ENCODE data around the gene RGS3.

Gene RGS3

DNA sequence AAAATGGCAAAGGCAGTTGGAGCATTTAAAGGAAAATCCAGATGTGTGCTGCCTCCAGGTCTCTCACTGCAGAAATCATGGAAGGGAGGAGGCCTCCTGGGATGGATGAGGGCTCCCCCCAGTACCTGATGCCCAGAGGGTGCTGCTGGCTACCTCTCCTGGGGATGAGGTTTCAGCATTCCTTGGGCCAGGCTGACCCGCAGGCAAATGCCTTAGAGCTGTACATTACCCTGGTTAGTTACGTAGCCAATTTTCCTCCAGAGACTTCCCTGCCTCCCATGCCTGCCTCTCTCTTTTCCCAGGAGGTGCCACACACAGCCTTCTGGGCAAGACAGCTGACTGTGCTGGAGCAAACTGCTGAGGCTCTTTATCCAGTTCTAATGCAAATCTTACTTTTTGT, 65.3 kb downstream of the RGS3 start:
- no peak for TF ChIP-seq CTCF (IDR thresholded peaks at IDR 0.05; ENCODE audit: low read depth, low read length, missing control alignments)
- Histone ChIP-seq H3K4me3 (ENCODE audit: low read depth, low read length) (no peak overlapping the region), H3K27ac (no peak overlapping the region), H3K36me3 (replicated peaks) (no peaks in the 10 kb centered on the region), H3K27me3 (replicated peaks) (no peaks in the 10 kb centered on the region)
- no peak for DNase-seq
- in situ Hi-C loops (cut with HindIII; ENCODE audit: low pct_ligation_motif_present, low sequenced_read_pairs): no loop called here

GRCh38 chr9:113529336-113530009, 65.9 kb downstream of the RGS3 start:
- no peak for TF ChIP-seq CTCF (IDR thresholded peaks at IDR 0.05; ENCODE audit: low read depth, low read length, missing control alignments)
- Histone ChIP-seq H3K4me3 (ENCODE audit: low read depth, low read length) (no peak overlapping the region), H3K27me3 (replicated peaks) (no peaks in the 10 kb centered on the region), H3K36me3 (replicated peaks) (no peaks in the 10 kb centered on the region), H3K27ac (no peak overlapping the region)
- DNase-seq: no peak
- in situ Hi-C loops (cut with HindIII; ENCODE audit: low pct_ligation_motif_present, low sequenced_read_pairs): no loop called here

- TF ChIP-seq CTCF (IDR thresholded peaks at IDR 0.05; ENCODE audit: low read depth, low read length, missing control alignments): no peak
- H3K27me3 ChIP-seq (replicated peaks): no peaks in the 10 kb centered on the region
- H3K27ac ChIP-seq: no peak overlapping the region
- no peak overlapping the region for H3K4me3 ChIP-seq (ENCODE audit: low read depth, low read length)
- in situ Hi-C loops (cut with HindIII; ENCODE audit: low pct_ligation_motif_present, low sequenced_read_pairs): no loop called here
- no peak for DNase-seq
- H3K36me3 ChIP-seq (replicated peaks): no peaks in the 10 kb centered on the region
Observed at GRCh38 chr9:113530022-113530635, 66.6 kb downstream of the RGS3 start.

DNA sequence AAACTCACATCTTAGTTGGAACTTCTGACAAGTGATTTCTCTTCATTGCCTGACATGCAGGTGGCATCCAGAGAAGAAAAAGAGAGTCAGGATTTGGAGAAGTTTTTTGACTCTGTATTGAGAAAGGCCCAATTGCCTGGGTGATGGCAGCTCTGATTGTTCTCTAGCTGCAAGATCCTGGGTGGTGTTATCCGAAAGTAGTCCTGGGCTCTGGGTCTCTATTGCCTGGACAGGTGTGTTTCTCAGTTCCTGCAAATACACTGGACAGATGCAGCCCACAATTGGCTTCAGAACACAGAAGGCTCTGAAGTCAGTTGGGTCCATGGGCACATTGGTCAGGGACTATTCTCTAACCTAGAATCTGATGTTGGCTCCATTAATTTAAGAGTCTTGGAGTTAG, 67.4 kb downstream of the RGS3 start:
- Histone ChIP-seq H3K4me3 (ENCODE audit: low read depth, low read length) (no peak overlapping the region), H3K36me3 (replicated peaks) (no peaks in the 10 kb centered on the region), H3K27me3 (replicated peaks) (no peaks in the 10 kb centered on the region), H3K27ac (no peak overlapping the region)
- no peak for TF ChIP-seq CTCF (IDR thresholded peaks at IDR 0.05; ENCODE audit: low read depth, low read length, missing control alignments)
- in situ Hi-C loops (cut with HindIII; ENCODE audit: low pct_ligation_motif_present, low sequenced_read_pairs): no loop called here
- no peak for DNase-seq

DNA sequence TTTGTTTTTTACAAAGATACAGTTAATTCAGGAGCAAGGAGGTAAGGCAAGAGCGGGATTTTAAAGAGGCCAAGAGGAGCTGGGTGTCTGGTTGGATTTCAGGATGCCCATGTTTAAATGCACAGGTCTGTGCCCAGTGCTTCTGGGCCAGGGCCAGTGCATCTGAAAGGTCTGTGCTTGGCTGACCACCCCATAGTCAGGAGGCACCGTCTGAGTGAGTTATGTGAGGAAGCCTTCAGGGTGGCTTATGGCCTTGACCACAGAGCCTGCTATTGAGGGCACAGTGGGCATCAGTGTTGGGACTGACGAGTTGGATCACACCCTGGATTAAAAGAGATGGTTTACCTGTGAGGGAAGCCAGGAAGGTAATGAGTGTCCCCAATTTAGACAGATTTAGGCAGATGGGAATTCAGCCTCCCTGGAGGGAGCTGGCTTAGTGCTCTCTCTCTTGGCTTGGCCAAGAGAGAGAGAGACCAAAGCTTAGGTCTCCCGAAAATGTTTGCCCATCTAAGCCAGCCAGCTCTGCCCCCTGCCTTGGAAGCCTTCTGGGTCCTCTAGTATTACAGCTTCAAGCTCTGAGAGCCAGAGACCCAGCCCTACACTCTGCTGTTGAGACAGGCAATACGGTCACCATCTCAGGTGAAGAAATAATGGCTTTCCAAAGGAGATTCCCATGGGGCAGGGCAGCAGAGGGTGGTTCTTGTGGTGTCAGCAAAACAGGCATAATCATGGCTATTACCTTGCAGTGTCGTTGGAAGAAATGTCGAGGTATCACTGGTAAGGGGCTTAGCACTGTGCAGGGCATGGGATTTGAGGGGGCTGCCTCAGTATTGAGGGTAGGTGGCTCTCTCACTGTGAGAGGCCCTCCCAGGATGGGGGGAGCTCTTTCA, 68.6 kb downstream of the RGS3 start:
- no peak for TF ChIP-seq CTCF (IDR thresholded peaks at IDR 0.05; ENCODE audit: low read depth, low read length, missing control alignments)
- Histone ChIP-seq H3K4me3 (ENCODE audit: low read depth, low read length) (no peak overlapping the region), H3K27ac (no peak overlapping the region), H3K36me3 (replicated peaks) (no peaks in the 10 kb centered on the region), H3K27me3 (replicated peaks) (no peaks in the 10 kb centered on the region)
- in situ Hi-C loops (cut with HindIII; ENCODE audit: low pct_ligation_motif_present, low sequenced_read_pairs): no loop called here
- DNase-seq: no peak

Measured in brain microvascular endothelial cell (primary cell).